Activated T-cell treated with anti-CD3 and anti-CD28 coated beads, Interleukin-2, amount 50 U/mL, for 24 hours (primary cell): Measurements from ENCODE around the gene TANK.
A peak's percentile ranks its signal among the peaks of the same experiment; 100 is the strongest.

Experiments used
- DNase-seq: peaks from one replicate; pipeline ENCODE4 v3.0.0-alpha.2; 2020
- H3K27ac Mint-ChIP-seq: 2 replicates; pipeline ENCODE4 v1.8.0; 2020; ENCODE audit warnings: mild to moderate bottlenecking, mixed read lengths
- H3K27me3 Mint-ChIP-seq: 2 replicates; pipeline ENCODE4 v1.8.0; 2020; ENCODE audit warnings: mixed read lengths
- H3K36me3 Mint-ChIP-seq: 2 replicates; pipeline ENCODE4 v1.8.0; 2020; ENCODE audit warnings: low read depth, mixed read lengths
- H3K4me1 Mint-ChIP-seq: 2 replicates; pipeline ENCODE4 v1.8.0; 2020; ENCODE audit warnings: low read depth, mixed read lengths
- H3K4me3 Mint-ChIP-seq: 2 replicates; pipeline ENCODE4 v1.8.0; 2020; ENCODE audit warnings: mild to moderate bottlenecking, moderate library complexity, mixed read lengths
- H3K9me3 Mint-ChIP-seq: 2 replicates; pipeline ENCODE4 v1.8.0; 2020; ENCODE audit warnings: mixed read lengths

The TANK gene, protein sequence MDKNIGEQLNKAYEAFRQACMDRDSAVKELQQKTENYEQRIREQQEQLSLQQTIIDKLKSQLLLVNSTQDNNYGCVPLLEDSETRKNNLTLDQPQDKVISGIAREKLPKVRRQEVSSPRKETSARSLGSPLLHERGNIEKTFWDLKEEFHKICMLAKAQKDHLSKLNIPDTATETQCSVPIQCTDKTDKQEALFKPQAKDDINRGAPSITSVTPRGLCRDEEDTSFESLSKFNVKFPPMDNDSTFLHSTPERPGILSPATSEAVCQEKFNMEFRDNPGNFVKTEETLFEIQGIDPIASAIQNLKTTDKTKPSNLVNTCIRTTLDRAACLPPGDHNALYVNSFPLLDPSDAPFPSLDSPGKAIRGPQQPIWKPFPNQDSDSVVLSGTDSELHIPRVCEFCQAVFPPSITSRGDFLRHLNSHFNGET

DNA sequence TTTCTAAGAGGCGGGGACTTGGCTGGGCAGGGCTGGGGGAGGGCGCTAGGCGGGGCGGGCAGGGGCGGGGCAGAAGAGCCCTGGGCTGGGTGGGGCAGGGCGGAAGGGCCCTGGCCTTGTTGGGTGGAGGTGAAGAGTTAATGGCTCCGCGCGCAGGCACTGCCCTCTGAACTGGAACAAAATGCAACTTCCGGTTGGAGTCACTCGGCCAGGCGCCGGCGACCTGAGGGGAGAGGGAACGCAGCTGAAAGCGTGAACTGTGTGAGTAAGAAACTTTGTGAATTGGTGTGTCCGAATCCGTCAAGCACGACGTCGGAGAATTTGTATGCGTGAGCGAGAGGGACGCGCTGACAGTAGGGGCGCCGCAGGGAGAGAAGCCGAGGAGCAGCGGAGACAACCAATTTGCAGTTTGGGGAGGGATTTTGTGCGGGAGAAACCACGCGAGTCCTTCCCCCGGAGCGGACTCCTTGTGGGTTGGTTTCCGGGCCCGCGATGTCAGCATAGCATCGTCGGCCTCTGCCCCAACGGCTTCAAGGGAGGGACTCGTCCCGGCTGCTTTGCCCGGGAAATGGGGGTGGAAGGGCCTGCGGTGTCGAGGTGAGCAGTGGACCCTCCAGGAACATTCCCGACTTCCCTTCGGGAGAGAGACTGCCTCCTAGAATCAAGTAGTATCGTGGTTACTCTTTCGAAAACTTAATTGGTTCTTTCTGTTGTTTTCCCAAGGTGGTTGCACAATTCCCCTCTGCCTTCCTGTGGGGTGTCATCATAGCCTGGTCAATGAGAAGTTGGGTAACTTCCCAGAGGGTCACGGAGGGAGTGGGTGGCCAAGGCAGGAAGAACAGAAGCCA is at the start of gene TANK:
Gene TANK (plus strand): TSS at position 203 of the 848 bp plus-strand sequence. CDS start 19,235 bp downstream, outside the sequence.
- H3K27me3 Mint-ChIP-seq = no peaks in the 10 kb centered on the region
- peaks cover 68% of the 10 kb centered on the region for H3K4me1 Mint-ChIP-seq
- peak within 1 kb of the TSS; percentile 99 for H3K27ac Mint-ChIP-seq
- no peaks in the 10 kb centered on the region for H3K9me3 Mint-ChIP-seq
- peaks cover 69% of the 10 kb centered on the region for H3K36me3 Mint-ChIP-seq
- DNase-seq = peak; percentile 92
- peak within 1 kb of the TSS; percentile 97 for H3K4me3 Mint-ChIP-seq

DNA sequence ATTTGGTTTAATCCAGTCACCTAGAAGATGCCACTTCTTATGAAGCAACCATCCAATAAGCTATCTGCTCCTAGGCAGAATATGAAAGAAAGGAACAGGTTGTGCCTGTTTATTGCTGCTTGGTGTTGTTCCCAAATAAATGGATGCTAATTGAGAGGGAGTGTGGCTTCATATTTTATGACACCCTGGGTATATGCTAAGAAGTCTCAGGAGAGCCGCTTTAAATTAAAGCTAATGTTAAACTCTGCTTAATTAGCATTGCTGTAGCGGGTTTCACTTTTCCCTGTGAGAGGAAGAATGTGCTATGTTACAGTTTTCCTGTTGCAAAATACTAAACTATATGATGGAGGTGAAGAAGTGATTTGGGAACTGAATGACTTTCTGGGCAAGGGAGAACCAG is 48.7 kb upstream of the TANK start:
- H3K4me1 Mint-ChIP-seq = peaks cover 21% of the 10 kb centered on the region
- no peak overlapping the region for H3K4me3 Mint-ChIP-seq

DNA sequence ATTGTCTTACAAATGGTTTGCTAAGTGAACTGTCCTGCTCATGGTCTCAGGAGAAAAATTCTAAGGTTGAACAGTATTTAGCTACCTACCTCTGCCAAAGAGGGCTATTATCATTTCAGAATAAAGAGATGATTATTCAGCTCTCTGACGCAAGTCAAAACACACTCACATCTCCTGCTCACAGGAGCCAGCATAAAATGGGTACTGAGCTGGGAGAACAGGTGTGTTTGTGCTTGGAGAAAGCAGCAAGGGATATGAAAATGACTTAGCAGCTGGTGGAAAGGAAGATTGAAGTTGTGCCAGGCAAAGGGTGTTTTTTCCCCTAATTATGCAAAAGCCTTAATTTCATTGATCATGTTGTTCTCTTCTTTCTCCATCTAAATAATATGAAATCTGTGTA is 47.3 kb upstream of the TANK start:
- Mint-ChIP-seq H3K36me3 (no peaks in the 10 kb centered on the region), H3K27ac (no peak overlapping the region), H3K27me3 (no peaks in the 10 kb centered on the region), H3K9me3 (no peaks in the 10 kb centered on the region), H3K4me3 (no peak overlapping the region), H3K4me1 (peaks cover 14% of the 10 kb centered on the region)
- DNase-seq = no peak

More for the DNA sequence above, 48.7 kb upstream of the TANK start:
- H3K9me3 Mint-ChIP-seq = no peaks in the 10 kb centered on the region
- H3K27ac Mint-ChIP-seq = no peak overlapping the region
- DNase-seq = no peak
- H3K27me3 Mint-ChIP-seq = no peaks in the 10 kb centered on the region
- no peaks in the 10 kb centered on the region for H3K36me3 Mint-ChIP-seq

DNA sequence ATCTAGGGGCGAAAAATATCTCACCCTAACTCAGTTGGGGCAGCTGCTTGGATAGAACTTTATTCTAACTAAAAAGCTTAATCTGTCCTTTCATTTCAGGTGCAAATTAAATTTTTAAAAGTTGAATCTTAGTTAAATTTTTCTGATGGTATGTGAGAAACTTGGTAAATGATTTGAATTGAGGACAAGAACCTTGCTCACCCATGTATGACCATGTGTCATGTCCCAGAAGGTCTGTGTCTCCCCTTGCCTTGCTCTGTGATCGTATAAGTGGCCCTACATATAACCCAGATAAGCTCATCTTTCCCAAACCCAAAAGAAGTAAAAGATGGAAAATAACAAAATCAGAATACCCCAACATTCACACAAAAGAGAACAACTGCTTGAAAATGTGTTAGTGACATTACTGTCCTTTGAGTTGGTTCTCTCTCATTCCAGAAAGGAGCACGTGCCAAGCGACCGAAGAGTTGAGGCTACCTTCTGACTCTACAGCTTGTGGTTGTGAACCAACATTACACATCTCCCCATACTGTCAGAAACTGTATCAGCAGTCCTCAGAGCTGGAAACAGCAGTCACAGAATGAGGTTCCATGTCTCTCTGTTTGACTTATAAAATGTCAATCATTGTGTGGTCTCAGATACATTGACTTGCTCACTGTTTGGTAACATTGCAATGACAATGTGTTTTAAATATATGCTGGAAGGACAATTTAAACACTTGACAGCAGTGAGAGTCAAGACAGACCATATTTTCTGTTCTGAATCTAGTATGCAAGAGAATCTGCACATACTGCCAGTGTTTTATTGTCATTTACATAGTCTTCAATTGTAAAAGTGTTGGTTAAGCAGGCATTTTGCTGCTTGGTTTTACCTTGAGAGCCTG is 46.3 kb upstream of the TANK start:
- Mint-ChIP-seq H3K4me1 (peaks cover 20% of the 10 kb centered on the region), H3K27me3 (no peaks in the 10 kb centered on the region), H3K4me3 (no peak overlapping the region), H3K27ac (no peak overlapping the region), H3K36me3 (no peaks in the 10 kb centered on the region), H3K9me3 (no peaks in the 10 kb centered on the region)
- DNase-seq = no peak

DNA sequence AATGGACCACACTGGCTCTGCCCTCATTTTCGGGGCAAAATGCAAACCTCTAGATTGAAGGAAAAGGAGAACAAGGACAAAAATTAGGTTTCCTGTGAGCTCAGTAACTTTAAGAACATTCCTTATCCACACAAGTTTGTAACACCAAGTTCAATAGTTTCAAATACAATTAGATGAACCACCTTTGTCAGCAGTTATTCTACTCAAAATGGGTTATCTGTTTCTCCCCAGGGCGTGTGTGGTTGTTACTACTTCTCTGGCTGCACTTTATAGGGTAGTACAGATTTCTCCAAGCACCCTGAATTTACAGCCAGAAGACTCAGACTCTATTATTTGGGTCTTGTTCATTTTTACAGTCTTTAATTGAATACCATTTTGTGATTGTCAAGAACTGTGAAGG is 45.0 kb upstream of the TANK start:
- H3K27me3 Mint-ChIP-seq = no peaks in the 10 kb centered on the region
- no peak overlapping the region for H3K4me3 Mint-ChIP-seq
- no peaks in the 10 kb centered on the region for H3K9me3 Mint-ChIP-seq
- peaks cover 20% of the 10 kb centered on the region for H3K4me1 Mint-ChIP-seq
- H3K27ac Mint-ChIP-seq = no peak overlapping the region
- no peaks in the 10 kb centered on the region for H3K36me3 Mint-ChIP-seq
- no peak for DNase-seq

DNA sequence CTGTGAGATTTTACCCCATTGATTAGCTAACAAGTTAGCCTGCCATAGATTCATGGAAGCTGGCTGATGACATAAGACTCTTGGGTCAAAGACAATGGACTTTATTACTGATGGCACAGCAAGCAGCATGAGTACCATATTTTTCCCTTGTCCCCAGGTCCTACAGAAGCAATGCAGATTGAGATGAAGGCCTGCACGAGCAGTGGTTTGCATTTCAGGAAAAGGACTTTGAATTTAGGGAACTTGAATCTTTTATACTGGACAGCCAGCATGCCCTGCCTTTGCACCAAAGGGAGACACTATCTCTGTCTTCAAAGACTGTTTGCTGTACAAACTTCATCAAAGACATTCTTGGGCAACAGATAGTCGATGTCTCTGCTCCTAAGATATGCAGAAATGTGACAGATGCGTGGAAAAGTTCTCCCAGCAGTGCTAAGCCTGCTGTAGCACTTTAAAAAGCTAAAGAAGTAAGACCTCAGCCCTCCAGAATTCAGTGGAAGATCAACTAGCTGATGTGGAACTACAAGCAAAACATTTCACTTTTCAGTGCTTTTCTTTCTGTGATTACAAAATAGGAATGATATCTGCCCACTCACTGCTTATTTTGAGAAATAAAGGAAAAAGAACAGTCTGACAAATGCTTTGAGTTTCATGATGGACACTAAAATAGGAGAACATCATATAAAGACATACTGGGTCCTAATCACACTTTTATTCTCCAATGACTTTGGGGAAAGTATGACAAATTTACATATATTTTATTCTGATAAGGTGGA is 44.4 kb upstream of the TANK start:
- no peak for DNase-seq
- no peaks in the 10 kb centered on the region for H3K9me3 Mint-ChIP-seq
- no peaks in the 10 kb centered on the region for H3K36me3 Mint-ChIP-seq
- H3K27ac Mint-ChIP-seq = no peak overlapping the region
- H3K4me3 Mint-ChIP-seq = no peak overlapping the region
- H3K27me3 Mint-ChIP-seq = no peaks in the 10 kb centered on the region
- H3K4me1 Mint-ChIP-seq = peaks cover 20% of the 10 kb centered on the region

DNA sequence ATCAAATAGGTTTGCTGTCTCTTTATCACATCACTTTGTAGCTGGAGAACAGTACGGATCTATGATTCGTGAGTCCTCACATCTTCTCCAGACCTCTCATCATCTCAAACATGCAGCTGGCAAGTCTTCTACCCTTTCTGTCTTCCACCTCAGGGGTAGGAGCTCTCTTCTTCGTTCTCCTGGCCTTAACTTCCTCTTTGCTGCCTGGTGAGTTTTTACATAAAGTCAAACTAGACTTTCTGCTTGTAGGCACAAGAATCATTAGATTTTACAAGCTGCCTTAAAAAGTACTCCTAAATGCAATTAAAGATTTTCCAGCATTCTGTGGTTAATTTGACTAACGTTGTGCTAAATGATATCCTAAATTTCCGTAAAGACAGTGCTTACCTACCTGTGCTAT is 43.7 kb upstream of the TANK start:
- no peaks in the 10 kb centered on the region for H3K36me3 Mint-ChIP-seq
- no peaks in the 10 kb centered on the region for H3K9me3 Mint-ChIP-seq
- H3K4me1 Mint-ChIP-seq = peaks cover 20% of the 10 kb centered on the region
- DNase-seq = no peak
- no peak overlapping the region for H3K4me3 Mint-ChIP-seq
- no peaks in the 10 kb centered on the region for H3K27me3 Mint-ChIP-seq
- no peak overlapping the region for H3K27ac Mint-ChIP-seq

DNA sequence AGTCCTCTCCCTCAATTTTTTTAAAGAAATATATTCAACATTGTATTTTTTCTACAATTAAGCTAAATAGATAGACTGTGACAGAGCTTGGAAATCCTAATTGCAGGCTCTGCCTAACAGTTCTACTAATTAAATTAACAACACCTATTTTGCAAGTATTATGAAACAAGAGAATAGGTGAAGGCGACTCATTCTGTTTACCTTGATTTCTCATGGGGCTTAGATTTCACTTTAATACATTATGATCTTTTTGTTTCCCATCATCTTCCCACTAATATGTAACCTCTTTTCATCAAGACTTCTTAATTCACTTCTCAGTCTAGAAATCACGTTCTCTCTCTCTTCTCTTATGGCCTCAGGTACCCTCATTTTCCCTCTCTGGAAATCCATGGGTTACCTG is 42.7 kb upstream of the TANK start:
- no peaks in the 10 kb centered on the region for H3K27me3 Mint-ChIP-seq
- H3K27ac Mint-ChIP-seq = no peak overlapping the region
- peaks cover 25% of the 10 kb centered on the region for H3K4me1 Mint-ChIP-seq
- H3K4me3 Mint-ChIP-seq = no peak overlapping the region
- no peaks in the 10 kb centered on the region for H3K9me3 Mint-ChIP-seq
- no peak for DNase-seq
- no peaks in the 10 kb centered on the region for H3K36me3 Mint-ChIP-seq

DNA sequence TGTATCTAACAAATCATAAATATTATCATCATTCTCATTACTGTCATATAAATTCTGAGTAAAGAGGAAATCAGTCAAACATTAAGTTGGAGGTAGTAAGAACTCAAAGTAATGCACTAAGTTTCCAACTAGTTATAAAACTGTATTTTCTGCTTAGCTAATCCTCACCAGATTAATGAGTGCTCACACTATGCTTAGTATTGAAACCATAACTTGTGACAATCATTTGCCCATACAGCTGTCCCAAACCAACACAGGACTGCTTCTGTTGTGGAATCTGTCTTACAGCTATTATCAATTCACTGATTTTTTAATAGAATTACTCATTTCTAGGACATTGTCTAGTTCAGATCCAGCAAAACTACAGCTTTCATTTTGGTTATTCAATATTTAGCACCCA is 41.5 kb upstream of the TANK start:
- peaks cover 36% of the 10 kb centered on the region for H3K4me1 Mint-ChIP-seq
- no peaks in the 10 kb centered on the region for H3K9me3 Mint-ChIP-seq
- no peak for DNase-seq
- no peak overlapping the region for H3K4me3 Mint-ChIP-seq
- H3K36me3 Mint-ChIP-seq = no peaks in the 10 kb centered on the region
- H3K27ac Mint-ChIP-seq = no peak overlapping the region
- H3K27me3 Mint-ChIP-seq = no peaks in the 10 kb centered on the region

DNA sequence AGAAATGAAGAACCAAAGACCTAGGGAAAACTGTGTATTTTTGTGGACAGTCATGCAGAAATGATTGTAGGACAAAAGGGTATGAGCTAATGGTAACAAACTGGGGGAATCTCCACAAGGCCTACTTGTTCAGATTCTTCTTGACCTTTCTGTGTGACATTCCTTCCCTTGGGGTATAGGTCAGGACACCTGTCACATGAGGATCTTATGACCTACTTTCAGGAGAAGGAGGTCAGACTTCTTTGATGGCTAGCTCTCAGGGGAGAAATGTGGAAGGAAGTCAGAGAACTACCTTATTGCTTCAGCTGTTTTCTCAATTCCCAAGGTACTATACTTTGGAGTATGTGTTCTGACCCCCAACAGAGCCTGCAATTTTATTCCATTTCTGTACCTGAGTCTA is 40.7 kb upstream of the TANK start:
- Mint-ChIP-seq H3K27ac (no peak overlapping the region), H3K27me3 (no peaks in the 10 kb centered on the region), H3K4me3 (no peak overlapping the region), H3K9me3 (no peaks in the 10 kb centered on the region), H3K36me3 (no peaks in the 10 kb centered on the region), H3K4me1 (peaks cover 38% of the 10 kb centered on the region)
- DNase-seq = no peak

DNA sequence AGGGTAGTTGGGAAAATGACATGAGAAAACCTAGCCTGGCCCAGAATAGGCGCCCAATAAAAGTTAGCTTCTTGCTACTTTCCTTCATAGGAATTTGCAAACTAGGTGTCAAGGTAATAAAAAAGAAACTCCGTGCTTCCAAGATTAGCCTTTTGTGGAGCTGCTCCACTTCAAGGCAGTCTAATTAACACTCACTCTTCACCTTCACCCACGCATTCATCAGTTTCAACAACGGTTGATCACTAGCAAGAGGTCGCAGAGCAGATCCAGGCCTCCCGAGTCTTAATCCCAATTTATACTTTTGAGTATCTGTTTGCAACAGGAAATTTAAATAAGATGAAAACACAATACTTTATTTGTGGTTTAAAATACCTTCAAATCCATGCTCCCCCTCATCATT is 39.5 kb upstream of the TANK start:
- no peaks in the 10 kb centered on the region for H3K27me3 Mint-ChIP-seq
- H3K9me3 Mint-ChIP-seq = no peaks in the 10 kb centered on the region
- no peak overlapping the region for H3K27ac Mint-ChIP-seq
- DNase-seq = no peak
- H3K36me3 Mint-ChIP-seq = no peaks in the 10 kb centered on the region
- H3K4me3 Mint-ChIP-seq = no peak overlapping the region
- H3K4me1 Mint-ChIP-seq = peaks cover 37% of the 10 kb centered on the region

DNA sequence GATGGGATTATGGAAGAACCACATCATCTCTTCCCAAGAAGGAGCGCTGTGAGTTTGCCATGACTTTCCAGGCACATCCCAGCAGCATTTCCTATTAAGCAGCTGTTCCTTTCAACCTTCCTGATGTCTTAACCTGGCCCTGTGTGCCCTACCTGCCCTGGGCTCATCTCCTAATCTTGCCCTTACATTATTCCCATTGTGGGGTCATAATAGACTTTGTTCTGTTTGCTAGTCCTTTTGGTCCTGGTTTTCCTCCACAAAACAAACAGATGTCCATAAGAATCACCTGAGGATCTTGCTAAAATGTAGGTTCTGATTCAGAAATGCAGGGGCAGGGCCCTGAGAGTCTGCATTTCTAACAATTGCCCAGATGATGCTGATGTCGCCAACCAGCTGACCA is 38.6 kb upstream of the TANK start:
- no peak for DNase-seq
- Mint-ChIP-seq H3K36me3 (no peaks in the 10 kb centered on the region), H3K4me3 (no peak overlapping the region), H3K9me3 (no peaks in the 10 kb centered on the region), H3K27ac (no peak overlapping the region), H3K4me1 (peaks cover 31% of the 10 kb centered on the region), H3K27me3 (no peaks in the 10 kb centered on the region)

DNA sequence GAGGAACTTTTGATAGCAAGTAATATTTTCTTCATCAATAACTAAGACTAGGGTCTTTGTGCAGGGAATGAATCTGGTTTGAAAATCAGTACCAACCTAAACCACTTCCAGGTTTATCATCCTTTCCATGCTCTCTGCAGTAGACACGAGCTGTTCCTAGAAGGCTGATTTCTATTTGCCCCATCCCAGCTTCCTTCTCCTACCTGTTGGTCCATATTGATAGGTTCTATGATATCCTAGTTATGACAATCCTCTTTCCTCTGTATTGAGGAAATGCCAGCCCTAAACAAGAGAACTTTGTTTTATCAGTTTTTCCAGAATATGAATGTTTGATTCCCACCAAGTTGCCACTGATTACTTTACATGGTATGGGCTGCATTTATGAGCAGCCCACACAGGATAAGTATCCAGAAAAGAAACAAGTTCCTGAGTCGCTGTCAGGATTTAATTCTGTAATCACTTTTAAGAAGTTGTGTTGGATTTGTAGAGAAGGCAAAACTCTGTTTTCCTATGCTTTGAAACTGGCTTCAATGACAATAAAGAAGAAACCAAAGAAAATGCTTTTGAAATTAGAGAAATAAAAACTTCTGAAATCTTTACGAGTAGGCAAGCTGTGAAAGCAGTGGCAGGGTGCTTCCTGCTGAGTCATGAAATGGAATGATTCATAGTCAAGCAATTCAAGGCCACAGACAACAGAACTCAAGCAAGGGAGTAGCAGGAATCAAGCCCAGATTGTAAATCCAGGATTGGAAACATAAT is 37.3 kb upstream of the TANK start:
- no peaks in the 10 kb centered on the region for H3K27me3 Mint-ChIP-seq
- H3K4me1 Mint-ChIP-seq = peaks cover 29% of the 10 kb centered on the region
- H3K9me3 Mint-ChIP-seq = no peaks in the 10 kb centered on the region
- H3K4me3 Mint-ChIP-seq = peak overlapping the region; percentile 41
- peak overlapping the region; percentile 54 for H3K27ac Mint-ChIP-seq
- DNase-seq = no peak
- H3K36me3 Mint-ChIP-seq = no peaks in the 10 kb centered on the region
